Measurements from ENCODE around the gene PDE4B. TPM values are rescaled to one million over a fixed set of nuclear protein-coding genes. Genes with fewer than 3 reads are reported as not detected.

PDE4B gene
- polyA plus RNA-seq, 1 donor (not counting 4 experiments of a cell fraction or from before 2014, with no cell fraction given) = 0.29 TPM

GRCh38 chr1:65840683-65841082 is 48.0 kb downstream of the PDE4B start:
- Histone ChIP-seq H3K36me3 (ENCODE audit: control insufficient read depth in 2 of 2, extremely low read depth in 1 of 2, insufficient read depth in 2 of 2, low read length in 2 of 2) (no peaks in the 10 kb centered on the region), H4K20me1 (ENCODE audit: control insufficient read depth, extremely low read depth, insufficient read depth, low read length) (no peaks in the 10 kb centered on the region), H3K27ac (ENCODE audit: control insufficient read depth, insufficient read depth, low read length) (no peak overlapping the region), H3K9ac (ENCODE audit: control insufficient read depth, extremely low read depth, insufficient read depth, low read length) (no peak overlapping the region), H3K27me3 (ENCODE audit: control insufficient read depth, extremely low read depth, insufficient read depth, low read length) (no peaks in the 10 kb centered on the region), H3K9me1 (ENCODE audit: control insufficient read depth, extremely low read depth, insufficient read depth, low read length) (no peaks in the 10 kb centered on the region), H3K4me3 (ENCODE audit: control insufficient read depth in 2 of 3, extremely low read depth in 1 of 3, insufficient read depth in 2 of 3, low read depth in 1 of 3, low read length in 3 of 3) (no peak overlapping the region), H3K79me2 (ENCODE audit: control insufficient read depth, insufficient read depth, low read length) (no peaks in the 10 kb centered on the region), H3K9me3 (ENCODE audit: control insufficient read depth, low read depth, low read length) (no peaks in the 10 kb centered on the region), H3K4me2 (ENCODE audit: control insufficient read depth, extremely low read depth, insufficient read depth, low read depth, low read length) (no peak overlapping the region), H2AFZ (ENCODE audit: control insufficient read depth, low read length) (no peak overlapping the region), H3K4me1 (ENCODE audit: control insufficient read depth, extremely low read depth, insufficient read depth, low read length) (no peaks in the 10 kb centered on the region)
- DNase-seq (ENCODE audit: low read depth, low spot score) (no peak), FAIRE-seq (no peak)
- TF ChIP-seq EZH2 (IDR thresholded peaks at IDR 0.05; ENCODE audit: low read length) (no peak), CTCF (optimal IDR thresholded peaks at IDR 0.05 in 1 of 3, IDR thresholded peaks at IDR 0.05 in 1 of 3, conservative IDR thresholded peaks at IDR 0.05 in 1 of 3; ENCODE audit: extremely low read depth in 1 of 3, insufficient read depth in 2 of 3, low read length in 3 of 3) (no peak)
- dilution Hi-C loops (cut with MboI; ENCODE audit: extremely low pct_ligation_motif_present, low sequenced_read_pairs) = no loop called here

- no peak overlapping the region for H3K9ac ChIP-seq (ENCODE audit: control insufficient read depth, extremely low read depth, insufficient read depth, low read length)
- H3K4me2 ChIP-seq (ENCODE audit: control insufficient read depth, extremely low read depth, insufficient read depth, low read depth, low read length) = no peak overlapping the region
- FAIRE-seq (no peak), DNase-seq (ENCODE audit: low read depth, low spot score) (no peak)
- TF ChIP-seq EZH2 (IDR thresholded peaks at IDR 0.05; ENCODE audit: low read length) (no peak), CTCF (optimal IDR thresholded peaks at IDR 0.05 in 1 of 3, IDR thresholded peaks at IDR 0.05 in 1 of 3, conservative IDR thresholded peaks at IDR 0.05 in 1 of 3; ENCODE audit: extremely low read depth in 1 of 3, insufficient read depth in 2 of 3, low read length in 3 of 3) (no peak)
- no peaks in the 10 kb centered on the region for H3K4me1 ChIP-seq (ENCODE audit: control insufficient read depth, extremely low read depth, insufficient read depth, low read length)
- no peak overlapping the region for H3K4me3 ChIP-seq (ENCODE audit: control insufficient read depth in 2 of 3, extremely low read depth in 1 of 3, insufficient read depth in 2 of 3, low read depth in 1 of 3, low read length in 3 of 3)
- no peaks in the 10 kb centered on the region for H3K27me3 ChIP-seq (ENCODE audit: control insufficient read depth, extremely low read depth, insufficient read depth, low read length)
- H3K79me2 ChIP-seq (ENCODE audit: control insufficient read depth, insufficient read depth, low read length) = no peaks in the 10 kb centered on the region
- no peaks in the 10 kb centered on the region for H3K9me1 ChIP-seq (ENCODE audit: control insufficient read depth, extremely low read depth, insufficient read depth, low read length)
- H3K27ac ChIP-seq (ENCODE audit: control insufficient read depth, insufficient read depth, low read length) = no peak overlapping the region
- no peak overlapping the region for H2AFZ ChIP-seq (ENCODE audit: control insufficient read depth, low read length)
- dilution Hi-C loops (cut with MboI; ENCODE audit: extremely low pct_ligation_motif_present, low sequenced_read_pairs) = no loop called here
- no peaks in the 10 kb centered on the region for H3K36me3 ChIP-seq (ENCODE audit: control insufficient read depth in 2 of 2, extremely low read depth in 1 of 2, insufficient read depth in 2 of 2, low read length in 2 of 2)
- no peaks in the 10 kb centered on the region for H4K20me1 ChIP-seq (ENCODE audit: control insufficient read depth, extremely low read depth, insufficient read depth, low read length)
- no peaks in the 10 kb centered on the region for H3K9me3 ChIP-seq (ENCODE audit: control insufficient read depth, low read depth, low read length)
Observed at GRCh38 chr1:65844296-65844695, 51.6 kb downstream of the PDE4B start.

Data from keratinocyte (primary cell).